ENCODE results near the gene CARS1.

GRCh38 chr11:3028813-3029212 is 28.4 kb downstream of the CARS1 start:
- no peak for TF ChIP-seq CTCF (IDR thresholded peaks at IDR 0.05)
- TF ChIP-seq POLR2A (IDR thresholded peaks at IDR 0.05) = no peak
- no peak for TF ChIP-seq EP300 (IDR thresholded peaks at IDR 0.05)

Data from ovary (tissue), 3 donors.